GM11168 (cell line): ENCODE results near the gene SETD7.

Source experiments
- in situ Hi-C: fragments of 300-500 bp; cut with MboI; formaldehyde crosslinking; loops from one replicate; pipeline ENCODE4 v1.12.0; 2022; ENCODE audit warnings: low sequenced_read_pairs; ENCODE audit not compliant: unreplicated experiment

SETD7 gene

GRCh38 chr4:139515531-139515958 lies 40.5 kb downstream of the SETD7 start:
- in situ Hi-C loops: no loop called here

GRCh38 chr4:139514382-139515059 lies 41.5 kb downstream of the SETD7 start:
- in situ Hi-C loops: no loop called here

DNA sequence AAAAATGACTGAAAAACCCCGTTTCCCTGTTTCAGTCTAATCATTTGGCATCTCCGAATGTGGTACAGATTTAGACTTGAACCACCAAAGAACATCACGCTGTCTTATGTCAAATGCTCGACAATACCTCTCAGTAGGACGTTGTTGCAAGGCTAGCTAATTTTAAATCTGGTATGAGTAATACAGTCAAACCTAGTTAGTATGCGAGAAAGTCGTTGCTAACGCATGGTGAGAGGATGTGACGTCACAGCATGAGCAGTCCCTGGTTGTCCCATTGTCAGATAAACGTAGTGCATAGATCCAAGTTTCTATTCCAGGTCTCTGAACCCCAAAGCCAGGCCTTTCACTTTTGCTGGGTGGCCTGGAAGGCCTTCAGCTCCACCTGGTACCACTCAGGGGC lies 44.7 kb downstream of the SETD7 start:
- in situ Hi-C loops: no loop called here

DNA sequence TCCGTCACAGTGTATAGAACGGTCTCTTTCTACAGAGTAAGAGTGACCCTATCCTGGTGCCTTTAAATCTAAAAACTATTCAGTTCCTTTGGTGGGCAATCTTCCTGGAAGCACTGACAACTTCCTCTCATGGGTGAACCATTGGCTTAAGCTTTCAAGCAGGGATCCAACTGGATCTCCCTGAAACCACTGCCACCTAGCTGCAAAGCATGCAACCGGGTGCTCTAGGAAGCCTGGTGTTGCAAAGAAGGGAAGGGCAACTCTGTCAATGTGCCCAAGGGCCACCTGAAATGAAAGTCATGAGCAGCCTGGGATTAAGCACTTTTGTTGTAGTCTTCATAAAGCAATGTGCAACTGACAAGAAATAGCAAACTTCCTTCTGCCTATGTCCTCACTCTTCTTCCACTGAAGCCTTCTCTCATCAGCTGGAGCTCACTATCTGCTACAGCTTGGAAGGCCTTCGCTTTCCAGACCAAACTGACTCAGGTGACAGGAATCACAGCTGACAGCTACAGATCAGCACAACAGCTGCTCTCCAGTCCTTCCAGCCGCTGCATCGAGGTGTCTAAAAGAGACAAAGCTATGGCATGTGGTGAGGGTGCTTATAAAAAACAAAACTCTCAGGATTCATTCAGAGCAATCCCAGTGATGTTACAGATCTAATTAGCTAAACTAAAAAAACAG lies 46.1 kb downstream of the SETD7 start:
- in situ Hi-C loops: no loop called here

DNA sequence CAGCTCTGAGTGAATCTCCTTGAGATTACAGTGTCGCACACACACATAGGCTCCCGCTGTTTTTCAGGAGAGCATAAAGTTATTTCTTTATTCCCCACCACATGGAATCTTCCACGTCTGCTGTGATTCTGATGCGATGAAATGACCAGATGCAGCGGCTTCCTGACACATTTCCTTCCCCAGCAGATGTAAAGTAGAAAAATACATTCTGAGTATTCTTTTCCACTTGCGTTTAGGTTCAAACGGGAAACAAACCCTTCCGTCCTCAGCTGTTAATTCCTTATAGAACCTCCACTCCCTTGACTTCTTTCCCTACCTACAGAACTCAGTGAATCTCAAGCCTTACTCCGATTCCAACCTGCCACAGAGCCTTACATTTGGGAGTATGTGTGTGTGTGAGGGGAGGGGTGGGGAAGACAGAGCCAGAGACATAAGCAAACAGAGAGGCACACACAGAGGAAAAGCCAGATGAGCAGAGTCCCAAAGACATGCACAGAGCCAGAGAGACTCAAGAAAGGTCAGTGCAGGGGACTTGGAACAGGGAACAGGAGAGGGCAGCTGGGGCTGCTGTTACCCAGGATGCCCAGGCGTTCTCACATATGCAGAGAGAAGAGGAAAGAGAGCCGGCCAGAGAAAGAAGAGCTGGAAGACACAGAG lies 47.3 kb downstream of the SETD7 start:
- in situ Hi-C loops: no loop called here

DNA sequence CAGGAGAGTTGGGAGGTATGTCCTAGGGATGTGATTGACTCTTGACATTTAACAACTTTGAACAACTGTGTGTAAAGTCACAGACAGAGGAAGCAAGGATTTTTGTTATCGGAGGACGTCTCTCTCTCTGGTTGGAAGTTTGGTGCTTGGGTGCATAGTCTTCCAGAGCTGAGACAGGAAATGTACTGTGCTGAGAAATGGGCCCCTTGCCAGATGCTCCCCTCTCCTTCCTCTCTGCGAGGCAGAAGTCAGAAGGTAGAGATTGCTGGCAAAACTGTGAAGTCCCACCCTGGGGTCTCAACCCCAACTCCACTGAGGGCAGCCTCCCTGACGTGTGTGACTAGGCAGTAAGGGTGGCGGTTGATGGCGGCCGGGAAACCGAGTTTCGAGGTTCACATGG lies 49.2 kb downstream of the SETD7 start:
- in situ Hi-C loops: no loop called here

DNA sequence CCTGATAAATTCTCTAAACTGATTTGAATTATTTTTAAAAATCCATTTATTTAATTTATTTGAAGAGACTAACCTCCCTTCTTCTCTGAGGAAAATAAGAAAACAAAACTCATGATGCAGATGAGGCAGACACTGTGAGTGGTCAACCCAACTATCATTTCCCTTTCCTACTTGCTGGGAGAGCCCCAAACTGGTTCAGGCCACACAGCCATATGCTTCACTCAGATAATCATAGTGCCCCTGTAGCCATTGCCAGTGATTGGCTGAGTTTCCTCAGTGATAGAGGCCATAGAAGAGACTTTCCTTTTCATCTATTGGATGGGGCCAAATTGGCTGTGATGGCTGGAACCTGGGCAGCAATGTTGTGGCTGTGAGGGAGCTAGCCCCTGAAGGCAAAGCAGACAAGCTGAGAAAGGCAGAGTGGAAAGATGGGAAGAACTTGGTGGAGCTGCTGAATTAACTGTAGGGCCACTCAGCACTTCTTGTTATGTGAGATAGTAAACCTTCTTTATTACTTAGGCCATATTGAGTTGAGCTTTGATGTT lies 52.3 kb downstream of the SETD7 start:
- in situ Hi-C loops: no loop called here

DNA sequence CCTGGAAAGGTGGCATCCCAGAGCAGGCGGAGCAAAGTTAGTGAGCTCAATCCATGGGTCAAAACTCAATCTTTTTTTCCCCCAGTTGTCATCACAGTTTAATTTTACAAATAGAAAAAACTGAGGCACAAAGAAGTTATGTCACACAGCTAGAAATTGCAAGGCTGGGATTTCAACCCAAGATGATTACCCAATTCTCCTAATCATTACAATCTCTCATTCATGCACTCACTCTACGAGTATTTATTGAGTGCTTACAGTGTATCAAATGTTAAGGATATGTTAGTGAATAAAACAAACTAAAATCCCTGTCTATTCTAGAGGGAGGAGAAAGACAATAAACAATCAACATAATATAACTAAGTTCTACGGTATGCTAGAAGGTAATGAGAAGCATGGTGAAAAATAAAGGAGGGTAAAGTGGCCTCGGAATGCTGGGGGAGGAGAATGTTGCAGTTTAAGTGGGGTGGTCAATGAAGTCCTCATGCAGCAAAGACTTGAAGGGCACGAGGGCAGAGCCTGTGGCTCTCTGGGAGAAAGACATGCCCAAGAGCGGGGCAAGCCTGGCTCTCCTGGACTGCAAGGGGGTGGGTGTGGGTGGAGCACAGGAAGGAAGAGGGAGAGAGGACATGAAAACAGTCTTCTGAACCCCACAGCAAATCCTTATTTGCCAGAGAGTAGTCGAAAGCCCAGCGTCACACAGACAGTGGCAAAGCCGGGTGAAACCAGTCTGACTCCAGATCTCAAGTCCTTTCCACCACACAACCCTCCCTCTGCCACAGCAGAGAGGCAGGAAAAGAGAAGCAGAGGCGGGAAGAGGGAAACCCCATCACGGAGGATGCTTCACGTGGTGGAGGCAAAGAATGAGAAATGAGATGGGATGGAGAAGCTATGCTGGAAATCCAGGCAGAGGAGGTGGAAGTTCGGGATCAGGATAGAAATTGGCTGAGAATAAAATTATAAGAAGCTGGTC lies 53.8 kb downstream of the SETD7 start:
- in situ Hi-C loops: no loop called here

GRCh38 chr4:139501527-139501926 lies 54.5 kb downstream of the SETD7 start:
- in situ Hi-C loops: no loop called here

- in situ Hi-C loops: no loop called here
Measured at GRCh38 chr4:139501117-139501516, 54.9 kb downstream of the SETD7 start.

GRCh38 chr4:139499186-139499585 lies 56.8 kb downstream of the SETD7 start:
- in situ Hi-C loops: loop anchor here (5.0 kb wide), 1 partner anchor 33 kb away; no protein-coding TSS in a partner anchor

DNA sequence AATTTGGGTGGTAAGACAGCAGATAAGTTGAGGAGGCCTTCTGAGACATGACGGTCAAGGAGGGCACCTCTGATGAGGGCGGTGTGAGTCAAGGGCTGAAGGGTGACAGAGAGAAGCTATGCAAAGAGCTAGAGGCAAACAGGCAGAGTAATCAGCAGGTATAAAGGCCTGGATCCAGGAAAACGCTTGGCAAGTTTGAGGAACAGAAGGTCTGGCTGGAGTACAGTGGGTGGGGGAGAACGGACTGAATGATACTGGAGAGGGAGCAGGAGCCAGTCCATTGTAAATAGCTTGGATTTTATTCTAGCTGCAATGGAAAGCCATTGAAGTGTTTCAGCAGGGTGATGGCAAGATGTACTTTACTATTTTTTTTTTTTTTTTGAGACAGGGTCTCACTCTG lies 62.8 kb downstream of the SETD7 start:
- in situ Hi-C loops: no loop called here

DNA sequence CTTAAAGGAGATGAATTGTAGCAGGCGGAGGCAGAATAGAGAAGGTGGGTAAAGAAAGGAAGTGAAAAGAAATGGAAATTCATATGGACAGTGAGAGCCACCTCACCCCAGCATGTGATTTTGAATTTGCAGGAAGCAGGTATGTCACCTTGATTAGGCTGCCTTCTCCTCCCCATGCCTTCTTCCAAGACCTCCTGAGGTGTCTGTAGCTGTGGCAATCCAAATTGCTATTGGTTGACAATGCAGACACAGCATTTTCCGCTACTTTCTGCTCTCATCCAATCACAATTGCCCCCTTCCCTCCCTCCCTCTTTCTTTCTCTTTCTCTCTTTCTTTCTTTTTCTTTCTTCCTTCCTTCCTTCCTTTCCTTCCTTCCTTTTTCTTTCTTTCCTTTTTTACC lies 63.6 kb downstream of the SETD7 start:
- in situ Hi-C loops: no loop called here

DNA sequence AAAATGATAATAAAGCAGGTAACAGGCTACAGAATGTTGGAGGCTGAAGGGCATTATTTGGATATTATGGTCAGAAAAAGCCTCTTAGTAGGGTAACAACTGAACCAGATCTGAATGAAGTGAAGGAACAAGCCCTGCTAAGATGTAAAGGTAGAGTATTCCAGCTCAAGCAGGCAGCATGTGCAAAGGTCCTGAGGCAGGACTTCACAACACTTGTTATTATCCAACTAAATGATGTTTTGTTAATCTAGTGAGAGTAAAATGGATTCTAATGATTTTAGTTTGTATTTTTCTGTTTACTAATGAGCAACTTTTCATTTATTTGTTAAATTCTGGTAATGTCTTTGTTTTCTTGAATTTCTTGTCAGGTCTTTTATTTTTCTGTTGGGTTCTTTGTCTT lies 66.4 kb downstream of the SETD7 start:
- in situ Hi-C loops: no loop called here

- in situ Hi-C loops: no loop called here
Measured at GRCh38 chr4:139488442-139488841, 67.6 kb downstream of the SETD7 start.

DNA sequence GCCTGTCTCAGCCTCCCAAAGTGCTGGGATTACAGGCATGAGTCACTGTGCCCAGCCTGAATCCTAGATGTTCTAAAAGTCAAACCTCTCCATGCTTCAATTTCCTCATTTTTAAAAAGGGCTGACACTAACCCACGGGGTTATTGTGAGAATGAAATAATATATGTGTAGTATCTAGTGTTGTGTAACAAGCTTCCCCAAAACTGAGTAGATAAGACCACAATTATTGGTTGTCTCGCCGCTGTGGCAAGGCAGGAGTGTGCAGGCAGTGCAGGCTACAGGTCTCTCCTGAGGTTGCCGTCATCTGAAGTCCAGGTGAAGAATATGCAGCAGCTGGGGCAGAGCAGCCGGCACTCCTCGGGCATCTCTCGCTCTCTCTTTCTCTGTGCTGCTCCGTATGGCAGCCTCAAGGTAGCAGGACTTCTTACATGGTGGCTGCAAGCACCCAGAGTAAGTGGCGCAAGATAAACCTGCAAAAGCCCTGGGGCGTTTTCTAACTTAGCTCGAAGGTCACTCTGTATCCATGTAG lies 71.2 kb downstream of the SETD7 start:
- in situ Hi-C loops: no loop called here

DNA sequence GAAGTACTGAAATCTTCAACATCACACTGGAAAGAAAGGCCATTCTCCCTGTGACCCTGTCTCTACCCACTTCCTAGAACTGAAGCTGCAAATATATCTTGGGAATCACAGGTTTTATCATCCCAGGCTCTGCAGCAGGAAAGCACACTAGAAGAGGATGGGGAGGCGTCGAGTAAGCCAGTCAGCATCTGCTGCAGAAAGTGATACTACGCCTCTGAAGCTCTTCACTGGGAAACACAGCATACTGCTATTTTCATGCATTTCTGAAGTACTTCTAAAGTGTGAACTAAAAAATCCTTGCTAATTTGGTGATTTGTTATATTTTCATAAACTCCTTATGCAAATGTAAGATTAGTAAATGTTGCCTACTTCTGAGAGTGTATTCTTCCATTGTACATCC lies 73.0 kb downstream of the SETD7 start:
- in situ Hi-C loops: no loop called here

GRCh38 chr4:139481465-139481864 lies 74.6 kb downstream of the SETD7 start:
- in situ Hi-C loops: no loop called here

DNA sequence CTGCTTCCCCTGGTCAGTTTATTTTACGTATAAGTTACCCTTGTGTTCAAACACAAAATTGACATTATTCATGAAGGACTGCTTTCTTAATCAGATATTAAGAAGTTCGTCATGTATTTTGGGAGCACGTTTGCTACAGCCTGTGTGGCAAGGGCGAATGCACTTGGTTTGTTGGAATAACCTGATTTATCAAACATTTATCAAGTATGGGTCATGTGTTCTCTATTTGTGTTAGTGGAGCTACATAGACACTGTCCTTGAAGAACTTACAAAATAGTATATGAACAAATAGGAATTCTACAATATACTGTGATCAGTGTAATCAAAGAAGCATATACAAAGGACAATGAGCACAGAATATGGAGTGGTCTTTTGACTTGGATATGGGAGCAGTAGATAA lies 79.7 kb downstream of the SETD7 start:
- in situ Hi-C loops: no loop called here

DNA sequence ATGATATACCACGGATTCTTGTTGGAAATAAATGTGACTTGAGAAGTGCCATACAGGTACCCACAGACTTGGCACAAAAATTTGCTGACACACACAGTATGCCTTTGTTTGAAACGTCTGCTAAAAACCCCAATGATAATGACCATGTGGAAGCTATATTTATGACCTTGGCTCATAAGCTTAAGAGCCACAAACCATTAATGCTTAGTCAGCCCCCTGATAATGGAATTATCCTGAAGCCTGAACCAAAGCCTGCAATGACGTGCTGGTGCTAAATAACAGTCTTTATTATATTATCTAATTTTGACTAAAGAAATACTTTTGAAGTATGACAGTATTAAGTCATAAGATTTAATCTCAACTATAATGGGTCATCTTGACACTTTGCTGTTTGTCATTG lies 83.2 kb downstream of the SETD7 start:
- in situ Hi-C loops: no loop called here
